SK-N-SH treated with all-trans-retinoic acid at 6 μM for 48 hours (cell line): Measurements from ENCODE around the gene KRT4.

ENCODE experiments used
- ATAC-seq: fragments of 200-7000 bp; cut with Tn5 transposase; 3 replicates; pipeline ENCODE4 v1.9.1; 2020; ENCODE audit warnings: mild to moderate bottlenecking, moderate library complexity
- ARNTL ChIP-seq: fragments of 450-650 bp; formaldehyde crosslinking; IDR thresholded peaks from 2 replicates; pipeline ENCODE4 v1.5.0; 2020; ENCODE audit warnings: low read depth, mild to moderate bottlenecking, moderate library complexity, borderline replicate concordance
- BACH2 ChIP-seq: fragments of 250-450 bp; sonication (Bioruptor Pico); IDR thresholded peaks from 2 replicates; pipeline ENCODE4 v1.9.0; 2021; ENCODE audit warnings: mild to moderate bottlenecking, borderline replicate concordance
- CREB5 ChIP-seq: fragments of 250-450 bp; sonication (Bioruptor Pico); IDR thresholded peaks from 2 replicates; pipeline ENCODE4 v1.5.1; 2020; ENCODE audit warnings: low read depth, mild to moderate bottlenecking, moderate library complexity
- CSDC2 ChIP-seq: fragments of 250-450 bp; sonication (Bioruptor Pico); IDR thresholded peaks from 2 replicates; pipeline ENCODE4 v1.5.0; 2020; ENCODE audit warnings: mild to moderate bottlenecking, moderate library complexity
- CSRNP3 ChIP-seq: fragments of 250-450 bp; sonication (Bioruptor Pico); IDR thresholded peaks from 2 replicates; pipeline ENCODE4 v1.5.1; 2021; ENCODE audit warnings: mild to moderate bottlenecking, moderate library complexity
- ESRRG ChIP-seq: fragments of 250-450 bp; sonication (Bioruptor Pico); IDR thresholded peaks from 2 replicates; pipeline ENCODE4 v1.6.1; 2021; ENCODE audit warnings: mild to moderate bottlenecking
- GLIS3 ChIP-seq: fragments of 250-450 bp; sonication (Bioruptor Pico); IDR thresholded peaks from 2 replicates; pipeline ENCODE4 v1.5.0; 2020; ENCODE audit warnings: mild to moderate bottlenecking, moderate library complexity
- ISL1 ChIP-seq: fragments of 250-450 bp; sonication (Bioruptor Pico); IDR thresholded peaks from 2 replicates; pipeline ENCODE4 v2.1.2; 2022; ENCODE audit warnings: mild to moderate bottlenecking, moderate library complexity
- PATZ1 ChIP-seq: fragments of 250-450 bp; sonication (Bioruptor Pico); IDR thresholded peaks from 2 replicates; pipeline ENCODE4 v1.8.0; 2020; ENCODE audit warnings: mild to moderate bottlenecking, moderate library complexity, borderline replicate concordance
- POU6F1 ChIP-seq: fragments of 250-450 bp; sonication (Bioruptor Pico); IDR thresholded peaks from 2 replicates; pipeline ENCODE4 v1.8.0; 2021; ENCODE audit warnings: low read depth, mild to moderate bottlenecking, moderate library complexity, borderline replicate concordance
- PPARA ChIP-seq: fragments of 250-450 bp; sonication (Bioruptor Pico); IDR thresholded peaks from 2 replicates; pipeline ENCODE4 v1.5.0; 2020; ENCODE audit warnings: mild to moderate bottlenecking, borderline replicate concordance
- RARB ChIP-seq: fragments of 250-450 bp; sonication (Bioruptor Pico); IDR thresholded peaks from 2 replicates; pipeline ENCODE4 v1.8.0; 2021; ENCODE audit warnings: mild to moderate bottlenecking, moderate library complexity
- SNAI2 ChIP-seq: fragments of 250-450 bp; sonication (Bioruptor Pico); IDR thresholded peaks from 2 replicates; pipeline ENCODE4 v1.5.0; 2020; ENCODE audit warnings: mild to moderate bottlenecking, moderate library complexity
- TCF4 ChIP-seq: fragments of 250-450 bp; sonication (Bioruptor Pico); IDR thresholded peaks from 2 replicates; pipeline ENCODE4 v1.8.0; 2021; ENCODE audit warnings: mild to moderate bottlenecking, moderate library complexity, borderline replicate concordance
- TOX ChIP-seq: fragments of 250-450 bp; sonication (Bioruptor Pico); IDR thresholded peaks from 2 replicates; pipeline ENCODE4 v1.8.0; 2021; ENCODE audit warnings: mild to moderate bottlenecking, moderate library complexity, borderline replicate concordance
- TSHZ2 ChIP-seq: fragments of 250-450 bp; sonication (Bioruptor Pico); IDR thresholded peaks from 2 replicates; pipeline ENCODE4 v1.5.0; 2020; ENCODE audit warnings: mild to moderate bottlenecking, moderate library complexity
- ZC3H10 ChIP-seq: fragments of 250-450 bp; sonication (Bioruptor Pico); IDR thresholded peaks from 2 replicates; pipeline ENCODE4 v1.5.1; 2021; ENCODE audit warnings: mild to moderate bottlenecking, moderate library complexity
- ZFP3 ChIP-seq: fragments of 250-450 bp; sonication (Bioruptor Pico); IDR thresholded peaks from 2 replicates; pipeline ENCODE4 v1.5.0; 2020; ENCODE audit warnings: mild to moderate bottlenecking, moderate library complexity
- ZNF565 ChIP-seq: fragments of 450-650 bp; formaldehyde crosslinking; conservative IDR thresholded peaks from 2 replicates; pipeline ENCODE4 v1.5.0; 2020; ENCODE audit warnings: low read depth, mild to moderate bottlenecking, moderate library complexity
- ZNF70 ChIP-seq: fragments of 450-650 bp; formaldehyde crosslinking; IDR thresholded peaks from 2 replicates; pipeline ENCODE4 v1.5.0; 2020; ENCODE audit warnings: mild to moderate bottlenecking, moderate library complexity
- ZNF8 ChIP-seq: fragments of 450-650 bp; formaldehyde crosslinking; IDR thresholded peaks from 2 replicates; pipeline ENCODE4 v1.5.0; 2020; ENCODE audit warnings: mild to moderate bottlenecking, moderate library complexity

Gene KRT4

GRCh38 chr12:52798003-52798670, 15.8 kb downstream of the KRT4 start:
- no peak for TF ChIP-seq ZFP3
- no peak for TF ChIP-seq TOX
- TF ChIP-seq ZNF8 (CRISPR knock-in tag) = no peak
- no peak for TF ChIP-seq ARNTL (CRISPR knock-in tag)
- no peak for TF ChIP-seq CSRNP3 (CRISPR knock-in tag)
- no peak for TF ChIP-seq ZNF565 (CRISPR knock-in tag)
- no peak for TF ChIP-seq PPARA (CRISPR knock-in tag)
- TF ChIP-seq, all 23 proteins: peak for 0
- ATAC-seq = no peak

GRCh38 chr12:52797529-52797894, 16.4 kb downstream of the KRT4 start:
- no peak for ATAC-seq
- TF ChIP-seq ESRRG (CRISPR knock-in tag) = no peak
- TF ChIP-seq ZNF70 (CRISPR knock-in tag) = no peak
- no peak for TF ChIP-seq CSDC2 (CRISPR knock-in tag)

GRCh38 chr12:52796839-52797528, 16.9 kb downstream of the KRT4 start:
- ATAC-seq = no peak
- TF ChIP-seq ESRRG (CRISPR knock-in tag) = no peak
- TF ChIP-seq ZNF8 (CRISPR knock-in tag) = no peak

- TF ChIP-seq TOX = no peak
- TF ChIP-seq CSRNP3 (CRISPR knock-in tag) = no peak
- TF ChIP-seq SNAI2 (CRISPR knock-in tag) = no peak
- no peak for TF ChIP-seq BACH2 (CRISPR knock-in tag)
- TF ChIP-seq ZC3H10 (CRISPR knock-in tag) = no peak
- TF ChIP-seq PATZ1 (CRISPR knock-in tag) = no peak
- TF ChIP-seq CSDC2 (CRISPR knock-in tag) = no peak
- TF ChIP-seq TSHZ2 (CRISPR knock-in tag) = no peak
- TF ChIP-seq ZNF70 (CRISPR knock-in tag) = no peak
- TF ChIP-seq ZFP3 = no peak
- TF ChIP-seq ARNTL (CRISPR knock-in tag) = no peak
- TF ChIP-seq TCF4 = no peak
- TF ChIP-seq PPARA (CRISPR knock-in tag) = no peak
- TF ChIP-seq ISL1 = no peak
- TF ChIP-seq GLIS3 (CRISPR knock-in tag) = no peak
- TF ChIP-seq ZNF8 (CRISPR knock-in tag) = no peak
- no peak for TF ChIP-seq RARB (CRISPR knock-in tag)
- no peak for TF ChIP-seq POU6F1 (CRISPR knock-in tag)
- TF ChIP-seq ESRRG (CRISPR knock-in tag) = no peak
- no peak for TF ChIP-seq CREB5 (CRISPR knock-in tag)
- ATAC-seq = no peak
Measured at GRCh38 chr12:52796429-52796794, 17.5 kb downstream of the KRT4 start.
